H9 (cell line): ENCODE results near the gene GCC2. TPM values are rescaled to one million over a fixed set of nuclear protein-coding genes. Genes with fewer than 3 reads are reported as not detected.

ENCODE experiments used
- DNase-seq: peaks from one replicate; pipeline ENCODE4 v3.0.0-alpha.2; 2017
- H2AFZ ChIP-seq: one replicate; pipeline ENCODE4 v1.6.1; 2013; ENCODE audit warnings: mild to moderate bottlenecking, low read length, control low read depth, moderate library complexity
- H2AK5ac ChIP-seq: 2 replicates; pipeline ENCODE4 v1.6.1; 2013; ENCODE audit warnings: low read length, control low read depth, mixed read lengths; ENCODE audit not compliant: insufficient read length
- H2BK120ac ChIP-seq: one replicate; pipeline ENCODE4 v1.6.1; 2013; ENCODE audit warnings: low read depth, mild to moderate bottlenecking, low read length, control low read depth, inconsistent platforms; ENCODE audit not compliant: poor library complexity, severe bottlenecking
- H2BK12ac ChIP-seq: 2 replicates; pipeline ENCODE4 v1.6.1; 2013; ENCODE audit warnings: low read length, control low read depth, mixed read lengths, low read depth; ENCODE audit not compliant: insufficient read length
- H2BK15ac ChIP-seq: 2 replicates; pipeline ENCODE4 v1.6.1; 2013; ENCODE audit warnings: low read depth, low read length, control low read depth
- H2BK20ac ChIP-seq: one replicate; pipeline ENCODE4 v1.6.1; 2013; ENCODE audit warnings: low read depth, mild to moderate bottlenecking, low read length, control low read depth, inconsistent platforms; ENCODE audit not compliant: poor library complexity, severe bottlenecking
- H2BK5ac ChIP-seq: 2 replicates; pipeline ENCODE4 v1.6.1; 2013; ENCODE audit warnings: low read length, control low read depth, mixed read lengths; ENCODE audit not compliant: insufficient read length
- H3K14ac ChIP-seq: 2 replicates; pipeline ENCODE4 v1.6.1; 2013; ENCODE audit warnings: low read length, control low read depth; ENCODE audit not compliant: insufficient read depth
- H3K18ac ChIP-seq: 2 replicates; pipeline ENCODE4 v1.6.1; 2013; ENCODE audit warnings: low read depth, mild to moderate bottlenecking, mixed read lengths, low read length, control low read depth; ENCODE audit not compliant: insufficient read length
- H3K23ac ChIP-seq: 2 replicates; pipeline ENCODE4 v1.6.1; 2013; ENCODE audit warnings: low read length, control low read depth, mixed read lengths, low read depth; ENCODE audit not compliant: insufficient read length
- H3K23me2 ChIP-seq: 2 replicates; pipeline ENCODE4 v1.6.1; 2013; ENCODE audit warnings: low read depth, mild to moderate bottlenecking, mixed read lengths, low read length, control low read depth; ENCODE audit not compliant: insufficient read length, poor library complexity, severe bottlenecking
- H3K27ac ChIP-seq: 2 replicates; pipeline ENCODE4 v1.5.1; 2013; ENCODE audit warnings: low read length, control low read depth, mixed read lengths, low read depth; ENCODE audit not compliant: insufficient read length
- H3K27me3 ChIP-seq: 2 replicates; pipeline ENCODE4 v1.6.1; 2013; ENCODE audit warnings: low read length, control low read depth, inconsistent platforms; ENCODE audit not compliant: insufficient read depth
- H3K4ac ChIP-seq: 2 replicates; pipeline ENCODE4 v1.6.1; 2013; ENCODE audit warnings: low read depth, mild to moderate bottlenecking, control low read depth, inconsistent platforms, low read length, moderate library complexity
- H3K4me1 ChIP-seq: 2 replicates; pipeline ENCODE4 v1.6.1; 2013; ENCODE audit warnings: low read length, control low read depth, inconsistent platforms; ENCODE audit not compliant: insufficient read depth
- H3K4me2 ChIP-seq: 2 replicates; pipeline ENCODE4 v1.6.1; 2013; ENCODE audit warnings: low read length, control low read depth, mixed read lengths; ENCODE audit not compliant: insufficient read length, insufficient read depth
- H3K56ac ChIP-seq: 2 replicates; pipeline ENCODE4 v1.6.1; 2013; ENCODE audit warnings: low read depth, mild to moderate bottlenecking, mixed read lengths, low read length, control low read depth; ENCODE audit not compliant: insufficient read length
- H3K79me1 ChIP-seq: 2 replicates; pipeline ENCODE4 v1.6.1; 2013; ENCODE audit warnings: low read depth, mild to moderate bottlenecking, moderate library complexity, low read length, control low read depth, inconsistent platforms; ENCODE audit not compliant: insufficient read depth, poor library complexity, severe bottlenecking
- H3K79me2 ChIP-seq: 2 replicates; pipeline ENCODE4 v1.6.1; 2013; ENCODE audit warnings: low read length, control low read depth, inconsistent platforms; ENCODE audit not compliant: insufficient read depth
- H3K9ac ChIP-seq: 2 replicates; pipeline ENCODE4 v1.6.1; 2013; ENCODE audit warnings: low read length, control low read depth, mixed read lengths; ENCODE audit not compliant: insufficient read length; ENCODE audit errors: extremely low read depth
- H3K9me3 ChIP-seq: one replicate; pipeline ENCODE4 v1.6.1; 2013; ENCODE audit warnings: low read depth, low read length, inconsistent platforms; ENCODE audit not compliant: control insufficient read depth
- H3T11ph ChIP-seq: one replicate; pipeline ENCODE4 v1.6.1; 2013; ENCODE audit warnings: mild to moderate bottlenecking, low read length, control low read depth, inconsistent platforms
- H4K20me1 ChIP-seq: one replicate; pipeline ENCODE4 v1.6.1; 2013; ENCODE audit not compliant: control insufficient read depth, insufficient read length, insufficient read depth
- H4K5ac ChIP-seq: 2 replicates; pipeline ENCODE4 v1.6.1; 2013; ENCODE audit warnings: low read depth, mild to moderate bottlenecking, mixed read lengths, low read length, control low read depth; ENCODE audit not compliant: insufficient read length
- H4K8ac ChIP-seq: replicated peaks from 2 replicates; pipeline ENCODE4 v1.6.1; 2013; ENCODE audit warnings: low read length, control low read depth, mixed read lengths, low read depth; ENCODE audit not compliant: insufficient read length
- H4K91ac ChIP-seq: 2 replicates; pipeline ENCODE4 v1.6.1; 2013; ENCODE audit warnings: low read depth, mild to moderate bottlenecking, moderate library complexity, mixed read lengths, low read length, control low read depth; ENCODE audit not compliant: insufficient read length
- H3K27ac Mint-ChIP-seq, 3 experiments: 2 replicates in 2 of 3; 3 replicates in 1 of 3; pipeline ENCODE4 v1.8.0; 2020 to 2021; ENCODE audit warnings: mixed read lengths in 3 of 3, mild to moderate bottlenecking in 1 of 3, moderate library complexity in 1 of 3
- H3K27me3 Mint-ChIP-seq: 2 replicates; pipeline ENCODE4 v1.8.0; 2021; ENCODE audit warnings: low read depth, mild to moderate bottlenecking, moderate library complexity, mixed read lengths
- H3K36me3 Mint-ChIP-seq, 3 experiments: 2 replicates in 2 of 3; 3 replicates in 1 of 3; pipeline ENCODE4 v1.8.0; 2020 to 2021; ENCODE audit warnings: low read depth in 3 of 3, mixed read lengths in 3 of 3; ENCODE audit not compliant: insufficient read depth in 1 of 3
- H3K4me1 Mint-ChIP-seq, 2 experiments: 2 replicates each; pipeline ENCODE4 v1.8.0; 2020; ENCODE audit warnings: mixed read lengths in 2 of 2
- H3K4me3 Mint-ChIP-seq, 2 experiments: 2 replicates in 1 of 2; 3 replicates in 1 of 2; pipeline ENCODE4 v1.8.0; 2020 to 2021; ENCODE audit warnings: mild to moderate bottlenecking in 2 of 2, mixed read lengths in 2 of 2, moderate library complexity in 1 of 2
- H3K9me3 Mint-ChIP-seq, 2 experiments: 2 replicates in 1 of 2; 3 replicates in 1 of 2; pipeline ENCODE4 v1.8.0; 2020; ENCODE audit warnings: mild to moderate bottlenecking in 2 of 2, mixed read lengths in 2 of 2, moderate library complexity in 1 of 2
- CTCF ChIP-seq: fragments of 200-600 bp; sonication (generic); conservative IDR thresholded peaks from 3 replicates; pipeline ENCODE4 v1.8.0; 2021; ENCODE audit warnings: antibody characterized with exemption, mild to moderate bottlenecking
- total RNA-seq: library from RNA; stranded (reverse); gene quantifications from 2 replicates; pipeline ENCODE4 v1.2.1, GENCODE V29; 2021

The GCC2 gene
- total RNA-seq, 1 experiment from 2014 or later: 53.3 TPM

- Histone ChIP-seq H3K9me3 (no peaks in the 10 kb centered on the region), H3K14ac (no peak overlapping the region), H4K20me1 (no peaks in the 10 kb centered on the region), H3K18ac (no peak overlapping the region), H2BK12ac (no peak overlapping the region), H3K27ac (no peak overlapping the region), H3K4ac (no peak overlapping the region), H2BK15ac (no peak overlapping the region), H2BK120ac (no peak overlapping the region), H3K23me2 (no peaks in the 10 kb centered on the region), H3K79me1 (no peaks in the 10 kb centered on the region), H3K4me2 (no peak overlapping the region), H3T11ph (no peak overlapping the region), H4K5ac (no peak overlapping the region), H3K79me2 (no peaks in the 10 kb centered on the region), H2BK5ac (no peak overlapping the region), H3K23ac (no peak overlapping the region), H2AK5ac (no peak overlapping the region), H3K27me3 (no peaks in the 10 kb centered on the region), H3K4me1 (no peaks in the 10 kb centered on the region), H4K8ac (no peak overlapping the region), H3K9ac (no peak overlapping the region), H4K91ac (no peak overlapping the region), H2BK20ac (no peak overlapping the region), H3K56ac (no peak overlapping the region), H2AFZ (no peak overlapping the region)
- Mint-ChIP-seq H3K4me3 (no peak overlapping the region), H3K27me3 (no peaks in the 10 kb centered on the region), H3K27ac (no peak overlapping the region), H3K36me3 (peaks cover 9 to 64% (median 40%) of the 10 kb centered on the region in 3 experiments; a peak in 6 of 7 replicates), H3K9me3 (no peaks in the 10 kb centered on the region), H3K4me1 (no peaks in the 10 kb centered on the region)
- no peak for DNase-seq
- no peak for TF ChIP-seq CTCF
Measured at GRCh38 chr2:108490506-108491122, 41.6 kb downstream of the GCC2 start.
